NCI-H345 treated with DMSO at 0.1 percent for 48 hours (cell line): ENCODE results near the gene TMED8.
"Not testable (repeated sequence)": the region's sequence is repeated elsewhere in the genome, so short reads cannot be mapped to it uniquely, and the experiment has no call there.

ENCODE experiments used
- DNase-seq: peaks from one replicate; lab custom pipeline; 2025; ENCODE audit not compliant: unreplicated experiment; lab: John Stamatoyannopoulos, UW

TMED8 gene

DNA sequence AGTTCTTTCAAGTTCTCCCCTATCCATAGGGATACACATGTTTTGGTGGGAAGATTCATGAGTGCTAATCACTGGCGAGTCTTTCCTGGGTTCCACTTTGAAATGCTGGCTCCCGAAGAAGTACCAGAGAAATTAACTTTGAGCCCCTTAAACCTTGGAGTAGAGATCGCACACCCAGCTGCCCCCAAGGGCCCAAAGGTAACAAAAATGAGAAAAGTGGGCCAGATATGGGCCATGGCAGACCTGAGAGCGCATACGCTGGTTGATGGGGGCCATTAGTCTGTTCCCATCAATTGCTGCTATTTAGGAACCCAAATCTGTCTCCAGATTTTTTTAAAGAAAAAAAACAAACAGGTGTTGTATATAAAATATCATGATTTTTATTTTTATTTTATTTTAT, 53.9 kb downstream of the TMED8 start:
- no peak for DNase-seq

DNA sequence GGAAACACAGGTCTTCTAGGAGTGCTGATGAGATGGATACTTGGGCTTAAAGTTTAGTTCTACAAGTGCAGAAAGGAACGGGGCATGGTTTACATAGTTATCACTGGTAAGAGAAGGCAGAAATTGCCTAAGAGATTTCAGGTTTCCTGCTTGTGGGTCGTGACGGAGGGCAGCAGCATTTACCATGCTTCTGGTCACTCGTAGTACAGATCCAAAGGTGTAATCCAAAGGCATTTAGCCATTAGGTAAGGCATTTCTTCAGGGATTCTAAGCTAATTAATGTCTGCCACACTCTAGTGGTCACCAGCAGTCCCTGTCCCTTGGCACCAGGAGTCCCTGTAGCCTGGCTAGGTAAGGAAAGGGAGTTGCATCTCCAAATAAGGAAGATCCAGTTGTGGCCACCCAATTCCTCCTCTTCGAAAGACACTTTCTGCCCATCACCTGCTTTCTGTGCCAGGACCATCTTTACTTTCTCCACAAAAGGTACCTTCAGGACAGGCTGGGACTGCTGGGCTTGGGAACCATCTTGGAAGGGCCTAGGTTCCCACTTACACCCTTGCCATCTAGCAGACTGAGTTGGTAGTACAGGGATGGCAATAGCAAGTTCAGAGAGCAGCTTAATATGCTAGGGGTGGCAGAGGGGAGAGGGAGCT, 54.5 kb downstream of the TMED8 start:
- DNase-seq = no peak

DNA sequence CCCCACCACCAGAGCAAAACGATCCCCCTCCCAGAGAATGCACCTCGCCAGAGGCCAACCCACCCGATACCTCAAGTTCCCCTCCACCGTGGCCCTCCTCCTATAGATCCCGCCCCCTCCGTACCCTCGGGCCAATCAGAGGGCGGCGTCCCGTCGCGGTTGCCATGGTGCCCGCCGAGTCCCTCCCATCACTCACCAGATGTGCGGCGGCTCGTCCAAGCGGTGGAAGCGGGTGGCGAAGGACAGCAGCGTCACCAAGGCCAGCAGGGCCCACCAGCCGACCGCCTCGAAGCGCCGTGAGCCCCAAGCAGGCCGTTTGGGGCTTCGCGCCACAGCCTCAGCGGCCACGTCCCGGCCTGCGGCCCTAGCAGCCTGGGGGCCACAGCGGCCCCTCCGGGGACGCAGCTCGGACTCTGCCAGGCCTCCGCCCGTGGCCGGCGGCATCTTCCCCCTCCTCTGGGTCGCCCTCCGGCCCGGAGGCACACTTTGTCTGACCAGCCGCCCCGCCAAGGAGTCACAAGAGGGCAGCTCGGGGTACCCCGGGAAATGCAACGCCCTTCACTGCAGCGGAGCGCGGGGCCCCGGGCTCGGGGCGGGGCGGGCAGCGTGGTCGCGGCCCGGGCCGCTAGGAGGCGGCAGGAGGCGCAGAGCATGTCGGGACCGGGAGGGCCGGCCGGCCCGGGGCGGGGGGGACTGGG, 56.5 kb downstream of the TMED8 start, which contains the start of gene POMT2:
TSS of gene POMT2 (minus strand) at position 646 of the 698 bp plus-strand sequence. CDS start at position 444, 202 bp downstream.
- DNase-seq = peak; percentile 84

DNA sequence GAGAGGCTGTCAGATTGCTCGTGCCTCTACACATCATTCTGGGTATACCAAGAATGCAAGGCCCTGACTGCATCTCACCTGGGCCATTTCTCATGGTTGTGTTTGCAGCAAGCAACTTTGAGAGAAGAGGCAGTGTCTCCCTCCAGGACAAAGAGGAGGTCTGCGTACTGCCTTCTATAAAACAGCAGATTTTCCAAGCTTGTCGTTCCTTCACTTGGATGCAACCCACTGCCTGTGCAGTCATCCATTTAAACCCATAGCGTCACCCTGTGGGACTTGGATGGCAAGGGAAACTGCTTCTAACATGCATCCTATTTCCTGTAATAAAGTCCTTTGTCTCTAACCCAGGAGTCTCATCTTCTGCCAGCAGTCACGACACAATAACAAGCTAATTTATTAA, 57.5 kb downstream of the TMED8 start:
- DNase-seq = no peak

DNA sequence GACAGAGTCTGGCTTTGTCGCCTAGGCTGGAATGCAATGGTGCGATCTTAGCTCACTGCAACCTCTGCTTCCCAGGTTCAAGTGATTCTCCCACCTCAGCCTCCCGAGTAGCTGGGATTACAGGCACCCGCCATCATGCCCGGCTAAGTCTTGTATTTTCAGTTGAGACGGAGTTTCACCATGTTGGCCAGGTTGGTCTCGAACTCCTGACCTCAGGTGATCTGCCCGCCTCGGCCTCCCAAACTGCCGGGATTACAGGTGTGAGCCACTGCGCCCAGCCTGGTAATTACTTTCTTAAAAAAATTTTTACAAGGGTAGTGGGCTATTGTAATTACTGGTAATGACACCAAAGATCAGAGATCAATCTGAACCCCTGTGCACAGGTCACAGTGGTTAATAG, 58.1 kb downstream of the TMED8 start:
- not testable (repeated sequence) for DNase-seq

DNA sequence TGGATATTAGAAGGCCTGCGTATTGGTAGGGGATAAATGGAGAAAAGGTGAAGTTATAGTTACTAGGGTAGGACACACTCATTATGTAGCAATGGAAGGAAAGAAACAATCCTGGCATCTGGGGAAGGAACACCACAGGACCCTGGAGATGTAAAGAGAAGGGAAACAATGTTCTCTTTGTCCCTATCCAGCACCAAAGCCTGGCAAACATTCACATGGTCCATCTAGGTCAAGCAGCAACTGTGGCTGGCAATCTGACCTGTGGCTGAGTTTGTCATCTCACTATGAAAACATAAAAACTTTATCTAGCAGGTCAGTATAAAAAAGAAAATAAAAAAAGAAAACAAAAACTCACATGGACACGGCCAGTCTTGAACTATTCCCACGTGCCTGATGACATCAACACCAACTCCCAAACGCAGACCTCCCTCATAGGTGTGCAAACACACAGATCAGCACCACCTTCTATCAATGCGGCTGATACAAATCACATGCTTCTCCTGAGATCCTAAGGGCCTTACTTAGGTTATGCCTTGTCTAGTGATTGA, 58.8 kb downstream of the TMED8 start:
- DNase-seq = no peak

DNA sequence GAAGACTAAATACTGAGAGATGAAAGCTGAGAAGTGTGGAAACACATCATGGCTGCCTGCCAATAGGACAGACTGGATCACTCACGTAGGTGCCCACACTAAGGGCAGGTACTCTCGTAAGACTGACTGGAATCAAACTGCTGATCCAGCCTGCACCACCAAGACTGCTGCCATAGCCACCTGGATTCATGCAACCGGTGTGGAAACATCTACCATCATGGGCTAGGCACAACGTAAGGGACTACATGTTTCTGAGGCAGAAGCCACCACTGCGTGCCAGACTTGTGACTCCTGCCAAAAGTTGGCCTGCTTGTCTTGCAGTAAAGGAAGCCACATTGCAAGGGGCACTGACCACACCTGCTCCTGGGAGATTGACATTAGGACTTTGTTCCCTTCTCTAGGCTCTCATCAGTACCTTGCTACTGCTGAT, 60.0 kb downstream of the TMED8 start:
- DNase-seq = peak; percentile 18

DNA sequence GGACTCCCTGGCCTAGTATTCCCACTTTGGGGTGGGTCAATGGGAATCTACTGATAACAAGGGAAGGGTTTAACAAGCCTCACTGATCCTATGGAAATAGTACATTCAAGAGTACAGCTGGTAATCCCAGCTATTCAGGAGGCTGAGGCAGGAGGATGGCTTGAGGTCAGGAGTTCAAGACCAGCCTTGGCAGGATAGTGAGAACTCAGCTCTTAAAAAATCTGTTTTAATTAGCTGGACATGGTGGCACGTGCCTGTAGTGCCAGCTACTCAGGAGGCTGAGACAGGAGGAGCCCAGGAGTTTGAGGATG, 60.7 kb downstream of the TMED8 start:
- DNase-seq = no peak

DNA sequence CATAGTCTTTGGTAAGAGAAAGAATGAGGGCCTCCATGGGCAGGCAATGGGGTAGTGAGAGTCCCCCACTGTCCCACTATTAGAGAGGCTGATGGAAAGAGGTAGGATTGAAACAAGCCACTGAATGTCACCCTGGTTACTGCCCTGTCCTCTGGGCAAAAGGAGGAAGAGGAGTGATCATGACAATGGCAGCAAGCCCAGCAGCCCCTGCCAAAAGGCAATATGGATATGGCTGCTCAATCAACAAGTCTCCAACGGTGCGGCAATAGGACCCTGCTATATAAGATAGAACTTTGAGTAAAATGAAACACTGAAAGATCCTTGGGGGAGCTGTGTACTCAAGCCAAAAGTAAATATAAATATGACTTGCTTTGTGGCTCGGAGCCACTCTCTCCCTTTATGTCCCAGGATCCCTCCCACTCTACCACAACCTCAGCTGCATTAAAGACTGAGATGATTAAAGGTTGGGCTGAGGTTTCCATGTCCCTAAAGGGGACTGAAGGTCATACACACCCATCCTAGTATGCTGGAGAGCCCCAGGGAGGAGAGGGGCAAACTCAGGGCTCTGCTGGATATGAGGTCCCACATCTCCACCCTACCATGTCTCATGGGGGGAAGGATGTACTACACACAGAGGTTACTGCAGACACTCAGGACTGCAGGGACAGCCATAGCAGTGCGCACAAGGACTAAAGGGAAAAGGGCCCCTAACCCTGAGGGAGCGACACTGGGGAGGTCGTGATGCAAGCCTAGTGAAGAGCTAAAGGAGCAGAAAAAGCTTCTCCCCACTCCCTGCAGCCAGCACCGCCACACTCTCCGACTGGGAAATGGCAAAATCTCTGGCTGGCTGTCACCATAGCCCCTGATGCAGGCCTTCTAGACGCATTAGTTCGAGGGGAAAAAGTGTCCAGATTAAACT, 62.1 kb downstream of the TMED8 start:
- DNase-seq = peak; percentile 42

DNA sequence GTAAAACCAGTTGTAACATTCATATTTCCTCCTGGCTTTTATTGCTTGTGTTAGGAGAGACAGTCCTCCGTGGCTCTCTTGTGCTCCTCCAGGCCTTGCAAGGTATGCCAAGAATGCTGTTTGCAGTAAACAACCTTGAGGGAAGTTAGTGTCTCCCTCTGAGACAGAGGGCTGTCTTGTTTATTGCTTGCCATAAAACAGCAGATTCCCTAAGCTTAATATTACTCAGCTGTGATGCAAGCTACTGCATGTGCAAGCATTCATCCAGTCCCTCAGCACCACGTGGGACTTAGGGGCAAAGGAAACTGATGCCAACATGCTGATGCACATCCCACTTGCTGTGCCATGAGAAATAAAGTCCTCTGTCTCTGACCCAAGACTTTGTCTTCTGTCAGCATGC, 62.9 kb downstream of the TMED8 start:
- no peak for DNase-seq

DNA sequence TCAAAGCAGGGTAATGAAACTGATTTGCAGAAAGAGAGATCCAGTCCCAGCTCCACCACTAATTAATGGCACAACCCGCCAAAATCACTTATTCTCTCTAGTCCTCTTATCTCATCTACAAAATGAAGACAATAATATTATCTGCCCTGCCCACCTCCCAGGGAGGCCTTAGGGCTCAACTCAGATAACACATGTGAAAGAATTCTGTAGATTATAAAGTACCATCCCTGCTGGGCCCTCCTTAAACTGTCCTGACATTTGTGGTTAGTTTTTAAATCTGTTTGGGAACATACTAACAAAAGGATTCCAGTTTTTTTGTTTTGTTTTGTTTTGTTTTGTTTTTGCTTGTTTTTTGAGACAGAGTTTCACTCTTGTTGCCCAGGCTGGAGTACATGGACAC, 63.5 kb downstream of the TMED8 start:
- DNase-seq = no peak

DNA sequence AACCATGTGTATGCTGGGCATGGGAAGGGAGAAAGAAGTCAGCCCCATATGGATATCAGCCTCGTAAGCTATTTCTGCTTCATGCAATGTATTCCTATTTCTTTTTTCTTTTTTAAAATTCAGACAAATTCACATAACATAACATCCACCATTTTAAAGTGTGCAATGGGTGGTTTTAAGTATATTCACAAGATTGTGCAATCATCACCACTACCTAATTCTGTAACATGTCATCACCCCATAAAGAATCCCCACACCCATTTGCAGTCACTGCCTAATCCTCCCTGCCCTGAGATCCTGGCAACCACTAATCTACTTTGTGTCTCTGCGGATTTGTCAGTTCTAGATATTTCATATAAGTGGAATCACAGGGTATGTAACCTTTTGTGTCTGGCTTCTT, 65.7 kb downstream of the TMED8 start:
- no peak for DNase-seq

DNA sequence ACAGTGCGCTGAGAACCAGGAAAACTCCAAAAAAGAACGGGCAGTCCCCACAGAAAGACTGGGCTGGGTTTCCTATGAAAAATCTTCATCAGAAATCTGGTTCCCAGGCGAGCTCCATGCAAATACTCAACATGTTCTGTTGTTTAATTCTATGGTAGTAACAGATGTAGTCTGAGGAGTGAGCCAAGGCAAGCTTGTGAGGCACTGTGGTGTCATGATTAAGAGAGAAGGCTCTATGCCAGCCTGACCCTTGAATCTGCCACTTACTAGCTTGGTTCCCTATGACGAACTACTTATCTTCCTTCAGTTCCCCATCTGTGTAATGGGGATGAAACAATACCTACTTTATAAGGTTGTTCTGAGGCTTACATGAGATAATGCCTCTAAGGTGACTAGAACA, 66.9 kb downstream of the TMED8 start:
- DNase-seq = no peak

DNA sequence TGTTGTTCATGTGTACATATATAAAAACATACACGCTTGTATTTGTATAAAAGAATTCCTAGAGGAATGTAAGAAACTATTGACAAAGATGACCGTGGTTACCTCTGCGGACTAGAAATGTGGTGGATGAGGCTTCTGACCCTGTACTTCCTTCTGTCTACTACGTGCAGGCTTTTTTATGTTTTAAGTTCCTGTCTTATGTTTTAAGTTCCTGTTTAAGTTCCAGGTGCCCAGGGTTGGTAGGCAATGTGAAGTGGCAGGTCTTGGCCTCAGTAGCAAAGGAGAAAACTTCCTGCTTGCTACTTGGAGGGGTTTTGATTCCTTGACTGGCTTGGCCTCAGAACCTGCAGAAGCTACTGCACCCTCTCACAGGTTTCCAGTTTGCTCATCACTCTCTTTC, 67.8 kb downstream of the TMED8 start:
- DNase-seq = no peak

DNA sequence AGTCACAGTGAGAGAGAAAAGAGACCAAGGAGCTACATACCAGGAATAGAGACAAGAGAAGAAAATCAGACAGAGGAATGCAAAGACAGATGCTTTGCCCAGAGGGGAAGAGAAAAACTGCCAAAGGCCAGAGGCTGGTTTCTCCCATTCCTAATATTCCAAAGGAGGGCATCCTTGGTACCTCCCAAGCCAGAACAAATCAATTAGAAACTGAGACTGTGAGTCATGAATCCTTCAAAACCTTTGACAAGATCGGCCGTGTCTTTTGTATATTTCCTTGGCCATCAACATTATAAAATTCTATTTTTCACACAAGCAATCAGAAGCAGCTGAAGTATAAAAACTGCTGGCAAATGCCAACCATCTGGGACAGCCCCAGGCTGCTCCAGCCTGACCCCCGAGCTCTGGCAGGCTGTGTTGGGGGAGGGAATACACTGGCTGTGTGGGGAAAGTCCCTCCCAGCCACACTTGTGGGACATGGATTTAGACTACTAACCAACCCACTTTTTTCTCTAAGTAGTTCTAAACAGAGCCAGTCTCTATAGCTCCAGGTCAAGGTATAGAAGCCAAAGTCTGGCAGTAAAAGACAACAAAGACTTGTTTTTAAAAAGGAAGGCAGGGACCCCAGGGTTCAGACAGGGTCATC, 69.9 kb downstream of the TMED8 start:
- DNase-seq = no peak

DNA sequence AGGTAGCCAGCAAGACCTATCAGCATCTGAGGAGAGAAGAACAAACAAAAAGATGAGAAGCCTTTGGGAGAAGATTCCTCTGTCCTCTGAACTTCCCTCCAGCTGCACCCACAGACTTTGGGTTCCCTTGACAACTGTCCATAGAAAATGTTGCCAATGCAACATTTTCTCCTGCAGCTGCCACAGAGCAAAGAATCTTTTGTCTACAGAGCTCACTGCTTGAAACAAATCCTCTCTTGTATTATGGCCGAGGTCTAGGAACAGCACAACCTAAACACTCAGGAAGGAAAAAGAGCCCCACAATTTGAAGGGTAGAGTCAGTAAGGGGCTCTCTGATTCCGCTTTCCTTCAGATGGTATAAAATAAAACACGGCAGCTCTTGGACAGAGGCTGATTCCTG, 70.5 kb downstream of the TMED8 start:
- DNase-seq = no peak

DNA sequence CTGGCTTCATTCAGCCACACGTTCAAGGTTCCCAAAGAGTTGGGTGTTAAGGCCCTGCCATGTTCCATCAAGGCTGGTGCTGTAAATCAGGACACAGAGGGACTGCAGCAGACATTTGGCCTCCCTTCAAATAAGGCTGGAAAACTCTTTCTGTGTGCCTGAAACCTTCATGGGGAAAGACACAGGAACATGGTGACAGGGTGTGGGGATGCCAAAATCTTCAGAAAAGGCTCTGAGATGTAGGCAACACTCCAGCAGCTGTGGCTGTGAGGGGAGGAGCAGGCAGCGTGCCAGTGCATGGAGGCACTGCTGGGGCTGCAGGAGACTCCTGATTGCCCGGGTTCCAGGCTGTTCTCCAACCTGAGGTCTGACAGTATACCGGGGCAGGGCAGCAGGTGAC, 71.2 kb downstream of the TMED8 start:
- no peak for DNase-seq

DNA sequence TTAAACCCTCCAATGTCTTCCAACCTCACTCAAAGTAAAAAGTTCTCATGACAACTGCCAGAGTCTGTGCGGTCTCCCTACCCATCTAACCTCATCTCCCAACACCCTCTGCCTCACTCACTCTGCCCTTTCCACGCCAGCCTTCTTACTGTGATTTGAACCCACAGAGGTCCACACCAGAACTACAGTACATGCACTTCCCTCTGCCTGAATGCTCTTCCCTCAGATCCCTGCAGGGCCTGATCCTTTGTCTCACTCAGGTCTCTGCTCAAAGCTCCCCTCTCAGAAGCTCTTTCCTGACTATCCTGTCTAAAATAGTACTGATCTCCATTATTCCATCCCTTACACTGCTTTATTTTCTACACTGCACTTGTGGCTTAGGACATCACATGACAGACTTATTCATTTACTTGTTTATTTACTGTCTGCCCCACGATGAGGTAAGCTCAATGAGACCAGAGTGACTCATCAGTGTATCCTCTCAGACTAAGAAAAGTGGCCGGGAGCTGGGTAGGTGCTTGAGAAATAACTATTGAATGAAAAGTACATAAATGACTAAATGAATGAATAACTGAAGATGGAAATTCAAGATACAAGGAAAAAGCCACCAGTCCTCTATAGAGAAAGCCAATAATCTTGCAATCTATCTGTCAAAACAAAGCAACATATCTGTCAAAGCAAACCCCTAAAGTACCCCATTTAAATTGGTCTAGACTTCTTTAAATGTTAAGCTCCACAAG, 73.3 kb downstream of the TMED8 start:
- peak; percentile 57 for DNase-seq

DNA sequence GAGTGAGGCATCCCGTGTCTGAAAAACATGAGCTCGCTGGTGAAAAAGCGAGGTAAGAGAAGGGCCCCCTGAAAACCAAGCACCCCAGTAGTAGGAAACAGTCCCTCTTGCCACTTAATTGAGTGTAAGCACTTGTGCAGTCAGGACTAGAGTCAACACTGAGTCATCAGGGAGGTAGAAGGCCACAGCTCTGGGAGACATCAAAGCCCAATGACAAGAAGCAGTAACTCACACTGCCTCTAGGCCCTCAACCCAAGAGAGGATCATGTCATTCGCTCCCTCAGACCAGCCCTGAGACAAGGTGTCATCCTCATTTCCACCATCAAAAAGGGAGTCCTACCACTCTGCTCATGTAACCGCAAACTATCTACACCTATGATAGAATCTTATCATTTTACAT, 74.0 kb downstream of the TMED8 start:
- no peak for DNase-seq

DNA sequence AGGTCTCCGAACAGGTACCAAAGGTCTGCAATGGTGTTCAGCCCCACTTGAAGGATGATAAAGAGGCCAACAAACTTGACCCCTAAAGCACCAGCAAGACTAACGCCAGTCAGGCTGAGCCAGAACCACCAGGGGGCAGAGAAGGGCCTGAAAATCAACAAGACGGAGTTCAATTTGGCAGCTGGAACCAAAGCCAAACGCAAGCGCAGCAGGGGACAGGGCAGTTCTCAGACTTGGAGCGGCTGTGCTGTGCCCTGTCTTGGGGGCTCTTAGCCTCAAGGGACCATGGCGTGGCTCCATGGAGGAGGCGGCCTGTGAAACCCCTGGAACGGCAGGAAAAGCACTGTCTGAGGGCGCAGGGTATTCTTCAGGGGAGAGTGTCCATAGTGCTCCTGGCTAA, 75.8 kb downstream of the TMED8 start:
- peak; percentile 8 for DNase-seq
